Superior temporal gyrus (tissue), 1 donor: ENCODE measurements around the gene STPG3.

Experiments
- DNase-seq: peaks from one replicate; pipeline ENCODE4 v3.0.0-alpha.2; 2016; ENCODE audit errors: extremely low spot score

Gene STPG3

DNA sequence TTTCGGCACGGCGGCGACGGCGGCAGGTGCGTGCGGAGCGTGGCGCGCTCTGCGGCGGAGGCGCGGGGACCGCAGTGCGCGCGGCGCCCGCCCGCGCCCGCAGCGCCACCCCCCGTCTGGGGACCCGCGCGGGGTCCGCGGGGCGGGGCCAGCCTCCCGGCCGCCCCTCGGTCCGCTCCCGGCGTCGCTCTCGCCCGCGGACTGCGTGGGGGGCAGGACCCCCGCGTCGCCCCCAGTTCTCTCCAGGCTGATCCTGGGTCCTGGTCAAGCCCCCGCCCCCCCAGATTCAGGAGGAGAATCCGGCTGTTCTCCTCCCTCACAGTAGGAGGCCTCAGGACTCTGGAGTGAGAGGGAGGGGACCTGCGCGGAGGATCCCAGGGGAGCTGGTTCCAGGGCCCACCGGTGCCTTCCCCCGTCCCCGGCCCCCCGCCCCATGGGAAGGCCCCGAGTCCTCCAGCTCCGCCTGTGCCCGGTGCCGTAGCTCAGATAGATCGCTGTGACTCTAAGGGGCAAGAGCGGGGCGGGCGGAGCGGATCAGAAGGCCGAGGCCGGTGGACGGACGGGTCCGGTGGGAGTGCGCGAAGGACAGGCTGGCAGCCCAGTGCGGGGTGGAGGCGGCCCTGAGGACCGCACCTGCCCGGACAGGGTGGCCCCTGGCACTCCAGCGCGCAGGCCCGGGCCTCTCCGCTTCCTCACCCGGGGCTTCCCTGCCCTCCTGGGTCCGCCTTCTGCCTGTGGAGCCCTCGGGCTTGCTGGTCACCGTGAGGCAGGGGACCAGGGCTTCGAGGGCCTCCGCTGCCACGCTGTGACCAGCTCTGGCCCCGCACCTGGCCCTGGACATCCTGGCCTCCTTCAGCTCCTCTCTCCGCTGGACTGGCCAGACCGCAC is 28.7 kb upstream of the STPG3 start, which contains the start of gene RNF208:
RNF208 (minus strand) TSS at position 51 of the 888 bp plus-strand sequence. CDS start 1,028 bp downstream, outside the sequence.
- no peak for DNase-seq

DNA sequence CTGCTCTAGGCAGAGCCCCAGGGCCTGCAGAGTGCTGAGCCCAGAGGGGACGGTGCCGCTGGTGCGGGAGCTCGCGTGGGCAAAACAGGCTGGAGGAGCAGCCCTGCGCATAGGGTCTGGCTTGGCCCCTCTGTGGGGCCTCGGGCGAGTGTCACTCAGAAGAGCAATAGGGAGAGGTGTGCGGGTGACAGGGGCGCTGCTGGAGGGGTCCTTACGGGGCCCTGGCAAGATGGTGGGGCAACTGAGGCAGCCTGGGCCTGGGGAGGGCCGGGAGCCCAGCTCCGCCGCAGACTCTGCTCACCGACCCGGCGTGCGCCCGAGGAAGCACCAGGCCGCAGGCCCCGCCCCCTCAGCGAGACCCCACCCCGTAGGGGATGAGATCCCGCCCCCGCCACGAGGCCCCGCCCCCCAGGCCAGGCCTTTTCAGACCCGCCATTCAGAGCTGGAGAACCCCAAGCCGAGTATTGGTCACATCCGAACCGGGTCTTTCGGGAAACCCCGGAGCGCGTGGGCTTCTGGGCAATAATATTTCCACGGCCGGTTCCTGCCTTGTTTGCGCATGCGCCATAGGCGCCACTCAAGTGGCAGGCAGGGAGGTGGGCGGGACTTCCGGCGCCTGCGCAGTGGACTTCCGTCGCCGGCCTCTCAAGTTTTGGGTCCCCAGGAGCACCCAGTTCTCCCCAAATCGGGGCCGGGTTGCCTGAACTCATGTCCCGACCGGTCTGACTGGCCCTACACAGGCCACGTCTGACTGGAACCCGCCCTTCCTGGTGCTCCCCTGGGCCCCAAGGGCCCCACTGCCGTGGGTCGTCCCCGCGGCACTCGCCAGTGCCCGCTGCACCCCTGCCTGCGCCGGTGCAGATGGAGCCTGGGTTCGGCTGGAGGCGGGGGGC is 27.8 kb upstream of the STPG3 start:
- DNase-seq = peak; percentile 98

DNA sequence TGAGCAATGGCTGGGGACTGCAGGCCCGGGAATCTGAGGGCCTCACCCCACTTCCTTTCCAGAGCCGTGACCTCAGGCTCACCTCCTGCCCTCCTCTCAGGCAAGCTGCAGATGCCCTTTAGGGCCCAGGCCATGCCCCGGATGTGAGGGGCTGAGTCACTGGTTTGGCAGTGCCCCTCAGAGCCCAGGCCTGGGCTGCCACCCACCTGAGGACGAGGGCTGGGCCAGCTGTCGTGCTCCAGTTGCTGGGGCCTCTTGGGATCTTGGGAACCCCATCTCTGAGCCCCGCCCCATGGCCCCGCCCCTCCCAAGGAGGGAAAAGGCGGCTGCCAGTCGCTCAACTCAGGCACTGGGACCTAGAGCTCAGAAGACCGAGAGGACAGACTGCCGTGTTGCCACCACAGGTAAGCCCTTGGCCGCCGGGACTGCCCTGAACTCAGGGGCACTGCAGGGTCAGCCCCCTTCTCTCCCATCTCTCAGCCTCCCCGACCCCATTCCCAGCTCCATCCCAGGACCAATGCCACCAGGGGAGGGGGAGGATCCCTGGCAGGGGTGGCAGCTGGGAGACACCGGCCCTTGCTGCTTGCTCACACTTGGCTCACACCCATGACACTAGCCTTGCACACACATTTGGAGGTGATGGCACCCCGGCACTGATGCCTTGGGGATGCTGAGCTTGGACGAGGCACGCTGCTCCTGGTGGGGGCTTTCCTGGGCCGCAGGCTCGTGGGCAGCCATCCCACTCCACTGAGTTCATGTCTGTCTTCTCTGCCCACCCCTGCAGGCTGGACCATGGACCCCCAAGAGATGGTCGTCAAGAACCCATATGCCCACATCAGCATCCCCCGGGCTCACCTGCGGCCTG is 26.0 kb upstream of the STPG3 start, which contains the start of gene CYSRT1:
CYSRT1 (plus strand) TSS at position 345 of the 865 bp plus-strand sequence; CDS start at position 793, 448 bp downstream.
- no peak for DNase-seq

DNA sequence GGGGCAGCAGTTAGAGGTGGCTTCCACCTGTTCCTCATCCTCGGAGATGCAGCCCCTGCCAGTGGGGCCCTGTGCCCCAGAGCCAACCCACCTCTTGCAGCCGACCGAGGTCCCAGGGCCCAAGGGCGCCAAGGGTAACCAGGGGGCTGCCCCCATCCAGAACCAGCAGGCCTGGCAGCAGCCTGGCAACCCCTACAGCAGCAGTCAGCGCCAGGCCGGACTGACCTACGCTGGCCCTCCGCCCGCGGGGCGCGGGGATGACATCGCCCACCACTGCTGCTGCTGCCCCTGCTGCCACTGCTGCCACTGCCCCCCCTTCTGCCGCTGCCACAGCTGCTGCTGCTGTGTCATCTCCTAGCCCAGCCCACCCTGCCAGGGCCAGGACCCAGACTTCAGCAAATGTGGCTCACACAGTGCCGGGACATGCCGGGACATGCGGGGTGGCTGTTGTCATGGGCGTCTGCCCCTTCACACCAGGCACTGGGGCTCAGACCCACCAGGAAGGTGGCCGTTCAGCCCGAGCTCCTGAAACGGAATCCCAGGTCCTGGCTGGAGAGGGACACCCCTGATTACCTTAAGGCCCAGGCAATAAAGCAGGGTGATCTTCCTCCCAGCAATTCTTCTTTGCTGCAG is 25.3 kb upstream of the STPG3 start:
- no peak for DNase-seq

DNA sequence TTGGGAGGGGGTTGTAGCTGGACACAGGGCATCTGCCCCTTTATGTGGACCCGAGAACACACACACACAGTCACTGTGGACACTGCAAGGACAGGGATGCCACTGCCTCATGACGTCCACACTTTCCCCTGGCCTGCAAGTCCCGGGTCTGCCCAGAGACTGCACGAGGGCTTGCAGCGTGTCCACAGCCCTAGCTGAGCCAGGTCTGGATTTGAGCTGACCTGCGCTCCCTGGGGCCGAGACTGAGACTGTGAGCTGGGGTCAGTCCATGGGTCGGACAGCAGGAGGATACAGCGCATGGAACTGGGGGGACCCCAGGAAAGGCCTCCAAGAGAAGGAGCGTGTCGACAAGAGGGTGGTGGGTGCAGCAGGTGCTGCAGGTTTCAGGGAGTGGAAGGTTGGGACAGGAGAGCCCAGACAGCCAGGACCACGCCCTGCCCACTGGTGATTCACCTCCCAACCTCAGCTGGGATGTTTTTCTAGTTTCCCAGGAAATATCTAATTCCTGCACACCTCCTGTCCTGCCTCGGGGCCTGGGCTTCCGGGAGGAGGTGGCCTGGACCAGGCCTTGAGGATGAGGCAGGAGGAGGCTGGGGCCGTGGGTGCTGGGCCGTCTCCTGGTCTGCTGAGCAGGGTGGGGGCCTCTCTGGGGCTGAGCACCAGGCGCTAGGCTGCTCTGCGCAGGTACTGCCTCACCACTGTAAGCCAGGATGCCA is 24.6 kb upstream of the STPG3 start:
- no peak for DNase-seq

DNA sequence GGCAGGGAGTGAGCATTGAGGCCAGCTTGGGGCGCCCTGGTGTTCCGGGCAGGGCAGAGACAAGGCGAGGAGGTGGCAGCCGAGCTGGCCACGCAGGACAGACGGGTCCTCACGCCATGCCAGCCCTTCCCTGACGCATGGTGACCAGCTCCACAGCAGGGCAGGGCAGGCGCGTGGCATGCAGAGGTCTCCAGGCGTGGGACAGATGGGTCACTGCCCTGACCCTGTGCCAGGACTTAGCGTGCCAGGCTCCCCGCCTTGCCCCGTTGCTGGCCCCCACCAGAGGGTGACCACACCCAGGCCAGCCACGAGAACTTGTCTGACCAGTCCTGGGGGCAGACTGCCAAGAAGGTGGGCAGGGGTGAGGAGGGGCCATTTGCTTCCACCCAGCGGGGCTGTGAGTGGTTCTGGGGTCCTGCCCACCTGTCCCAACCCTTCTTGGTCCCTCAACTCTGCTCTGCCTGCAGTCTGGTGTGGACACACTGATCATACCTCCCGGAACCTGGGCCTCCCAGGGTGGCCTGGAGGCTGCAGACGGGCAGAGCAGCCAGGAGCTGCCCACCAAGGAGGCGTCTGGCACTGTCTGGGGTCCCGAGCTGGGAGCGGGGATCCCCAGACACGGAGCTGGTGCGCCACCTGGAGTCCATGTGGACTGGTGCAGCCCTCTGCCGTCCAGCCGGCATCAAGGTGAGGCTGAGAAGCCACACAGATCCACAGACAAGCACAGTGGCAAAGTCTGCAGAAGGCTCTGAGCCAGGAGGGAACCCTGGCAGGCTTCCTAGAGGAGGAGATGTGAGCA is 23.8 kb upstream of the STPG3 start, which contains the start of gene RNF224:
RNF224 (plus strand) TSS at position 449 of the 799 bp plus-strand sequence. CDS start 834 bp downstream, outside the sequence.
- peak; percentile 72 for DNase-seq

DNA sequence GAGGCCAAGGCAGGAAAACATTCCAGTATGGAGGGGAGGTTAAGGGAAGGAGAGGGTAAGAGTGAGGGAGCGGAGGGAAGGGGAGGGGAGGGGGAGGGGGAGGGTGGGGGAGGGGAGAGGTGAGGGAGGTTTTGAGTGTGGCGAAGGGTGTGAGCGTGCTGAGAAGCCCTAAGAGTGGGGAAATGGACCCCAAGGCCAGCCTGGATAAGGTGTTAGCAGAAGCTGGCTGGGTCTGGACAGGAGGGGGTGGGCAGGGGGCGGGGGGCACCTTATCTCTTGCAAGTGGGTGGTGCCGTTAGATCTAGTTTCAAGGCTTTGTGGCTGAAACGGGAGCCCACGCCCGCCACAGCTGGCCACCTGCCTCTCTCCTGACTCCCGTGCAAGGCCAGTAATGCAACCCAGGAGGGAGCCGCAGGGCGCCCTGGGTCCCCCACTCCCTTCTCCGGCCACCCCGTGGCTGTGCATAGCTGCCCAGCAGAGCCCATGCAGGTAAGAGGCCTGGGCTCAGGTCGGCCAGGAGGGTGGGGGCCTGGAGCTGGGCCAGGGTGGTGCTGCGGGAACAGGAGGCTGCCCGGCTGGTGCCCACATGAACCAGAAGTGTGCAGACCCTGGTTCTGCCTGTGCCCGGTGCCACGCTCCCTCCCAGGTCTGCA is 23.1 kb upstream of the STPG3 start:
- no peak for DNase-seq

DNA sequence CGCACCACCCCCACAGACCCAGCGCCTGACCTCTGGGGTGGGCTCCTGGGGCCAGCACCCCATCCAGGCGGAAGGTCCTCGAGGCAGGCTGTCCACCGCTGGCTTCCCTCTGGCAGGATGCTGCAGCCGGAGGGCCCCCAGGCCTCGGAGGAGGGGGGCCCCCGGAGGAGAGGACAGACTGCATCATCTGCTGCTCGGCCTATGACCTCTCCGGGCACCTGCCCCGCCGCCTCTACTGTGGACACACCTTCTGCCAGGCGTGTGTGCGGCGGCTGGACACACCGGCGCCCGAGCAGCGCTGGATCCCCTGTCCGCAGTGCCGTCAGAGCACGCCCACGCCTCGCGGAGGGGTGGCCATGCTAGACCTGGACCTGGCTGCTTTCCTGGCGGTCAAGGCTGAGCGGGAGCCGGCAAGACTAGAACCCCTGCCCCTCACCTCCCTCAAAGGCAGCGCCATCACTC is 22.5 kb upstream of the STPG3 start:
- no peak for DNase-seq

DNA sequence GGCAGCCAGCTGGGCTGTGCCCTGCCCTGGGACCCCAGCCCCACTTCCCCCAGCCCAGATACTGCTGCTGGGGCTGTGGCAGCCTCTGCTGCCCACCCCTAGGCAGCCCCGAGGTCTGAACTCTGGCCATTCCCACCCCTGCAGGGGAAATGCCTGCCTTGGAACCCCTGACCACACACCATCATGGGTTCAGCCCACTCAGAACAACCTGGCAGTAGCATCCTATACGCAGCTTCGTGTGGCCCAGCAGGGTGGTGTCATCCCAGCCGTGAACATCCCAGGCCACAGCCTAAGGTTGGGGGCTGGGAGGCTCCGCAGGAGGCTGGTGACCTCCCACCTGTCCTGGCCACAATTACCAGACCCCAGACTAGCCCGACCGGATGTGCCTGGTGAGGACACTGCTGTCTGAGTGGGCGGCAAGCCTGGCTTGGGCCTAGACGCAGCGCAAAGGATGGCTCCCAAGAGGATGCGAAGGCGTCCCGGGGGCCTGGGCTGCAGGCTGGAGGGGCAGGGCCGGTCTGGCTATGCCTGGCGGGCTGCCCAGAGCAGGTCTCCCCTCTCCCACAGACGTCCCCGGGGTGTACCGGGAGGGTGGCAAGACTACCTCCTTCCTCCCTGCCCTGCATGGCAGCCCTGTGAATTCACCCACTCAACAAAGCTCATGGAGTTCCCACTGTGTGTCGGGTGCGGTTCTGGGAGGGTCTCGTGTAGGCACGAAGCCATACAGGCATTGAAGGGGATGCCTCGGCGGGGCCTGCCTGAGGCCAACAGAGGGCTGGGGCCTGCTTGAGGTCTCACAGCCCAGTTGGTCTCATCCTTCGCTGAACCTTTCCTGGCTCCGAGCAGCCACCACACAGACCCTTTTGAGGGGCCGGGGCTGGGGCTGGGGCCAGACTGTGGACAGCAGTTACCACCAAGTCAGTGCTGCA is 21.9 kb upstream of the STPG3 start:
- no peak for DNase-seq

DNA sequence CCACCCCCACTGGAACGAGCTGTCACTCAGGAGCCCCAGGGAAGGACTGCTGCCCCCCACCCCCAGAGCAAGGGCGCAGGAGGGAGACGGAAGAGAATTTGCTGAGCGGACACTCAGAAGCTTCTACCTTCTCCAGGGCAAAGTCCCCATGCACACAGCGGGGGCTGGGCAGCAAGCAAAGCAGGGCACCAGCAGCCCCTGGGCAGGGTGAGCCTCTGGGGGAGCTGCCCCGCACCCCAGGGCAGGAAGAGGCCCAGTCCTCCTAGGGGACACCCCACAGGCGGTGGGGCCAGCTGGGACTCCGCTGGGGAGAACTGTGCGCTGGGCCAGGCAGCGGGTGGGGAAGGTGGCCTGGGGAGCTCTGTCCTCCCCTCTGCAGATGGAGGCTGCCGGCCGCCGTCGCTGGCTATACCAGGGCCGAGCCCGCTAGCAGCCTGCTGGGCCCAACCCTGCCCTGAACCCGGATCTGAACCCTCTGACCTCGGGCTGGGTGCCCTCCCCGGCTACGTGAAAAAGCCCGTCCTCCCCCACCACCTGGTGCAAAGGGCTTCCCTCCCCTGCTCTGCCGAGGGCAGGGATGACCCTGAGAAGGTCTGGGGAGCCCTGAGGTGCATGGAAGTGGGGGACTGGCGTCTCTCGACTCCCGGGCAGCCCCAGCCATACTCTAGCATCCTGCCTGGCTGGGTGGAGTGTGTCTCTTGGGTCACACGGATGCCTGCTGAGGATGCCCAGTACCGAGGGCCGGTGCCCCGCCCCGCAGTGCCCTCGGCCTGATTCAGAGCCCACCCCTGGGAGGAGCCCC is 21.0 kb upstream of the STPG3 start:
- DNase-seq = no peak

DNA sequence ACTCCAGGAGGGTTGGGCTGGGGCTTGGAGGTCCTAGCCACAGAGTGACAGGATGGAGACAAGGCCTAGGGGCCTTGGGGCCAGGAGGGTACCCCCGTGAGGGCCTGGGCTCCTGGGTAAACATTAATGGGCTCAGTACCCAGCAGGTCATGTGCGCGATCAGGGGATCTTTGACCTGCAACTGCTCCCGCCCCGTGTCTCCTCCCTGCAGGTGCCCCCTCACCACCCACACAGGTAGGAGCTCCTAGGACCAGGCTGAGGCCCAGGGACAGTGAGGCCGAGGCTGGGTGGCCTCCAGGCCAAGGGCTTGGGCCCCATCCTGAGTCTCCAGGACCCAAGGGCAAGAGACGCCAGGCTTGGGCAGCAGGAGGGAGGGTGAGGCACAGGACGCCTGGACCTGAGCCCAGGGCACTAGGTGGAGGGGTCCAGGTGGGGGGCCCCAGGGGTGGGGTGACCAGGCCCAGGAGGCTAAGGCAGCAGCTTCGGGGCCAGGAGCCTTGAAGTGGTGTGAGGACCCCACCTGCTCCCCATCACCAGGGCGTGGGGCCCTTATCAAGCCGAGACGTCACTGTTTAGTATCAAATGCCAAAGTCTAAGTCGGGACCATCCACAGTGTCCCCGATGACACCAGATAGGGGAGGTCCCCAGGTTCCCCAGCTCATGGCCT is 20.2 kb upstream of the STPG3 start, which contains the start of gene SLC34A3:
SLC34A3 (plus strand) TSS at position 197 of the 667 bp plus-strand sequence. CDS start 802 bp downstream, outside the sequence.
- DNase-seq = no peak

DNA sequence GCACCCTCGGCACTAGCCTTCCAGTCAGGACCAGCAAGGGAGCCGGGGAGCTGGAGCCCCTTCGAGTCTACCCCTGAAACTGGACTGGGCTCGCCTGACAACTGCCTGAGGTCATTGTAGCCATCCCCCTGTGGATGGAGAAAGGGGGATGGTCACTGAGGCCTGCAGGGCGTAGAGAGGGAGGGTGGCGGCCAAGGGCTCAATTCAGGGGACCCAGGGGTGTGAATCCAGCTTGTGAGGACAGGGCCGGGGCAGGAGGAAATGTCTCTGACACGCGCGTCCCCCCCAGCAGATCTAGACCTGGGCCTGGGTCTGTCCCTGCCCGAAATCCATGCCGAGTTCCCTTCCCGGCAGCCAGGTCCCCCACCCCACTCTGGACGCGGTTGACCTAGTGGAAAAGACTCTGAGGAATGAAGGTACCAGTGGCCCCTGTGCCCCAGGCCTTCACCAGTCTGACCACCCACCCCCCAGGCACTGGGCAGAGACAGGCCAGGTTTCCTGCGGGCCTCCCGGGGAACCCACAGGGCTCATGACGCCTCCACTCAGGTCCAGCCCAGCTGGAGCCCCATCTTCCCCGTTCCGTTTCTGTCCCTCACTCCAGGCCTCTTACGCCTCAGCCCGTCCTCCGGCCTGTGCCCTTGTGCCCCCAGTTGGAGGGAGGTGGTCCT is 19.6 kb upstream of the STPG3 start:
- DNase-seq = no peak

DNA sequence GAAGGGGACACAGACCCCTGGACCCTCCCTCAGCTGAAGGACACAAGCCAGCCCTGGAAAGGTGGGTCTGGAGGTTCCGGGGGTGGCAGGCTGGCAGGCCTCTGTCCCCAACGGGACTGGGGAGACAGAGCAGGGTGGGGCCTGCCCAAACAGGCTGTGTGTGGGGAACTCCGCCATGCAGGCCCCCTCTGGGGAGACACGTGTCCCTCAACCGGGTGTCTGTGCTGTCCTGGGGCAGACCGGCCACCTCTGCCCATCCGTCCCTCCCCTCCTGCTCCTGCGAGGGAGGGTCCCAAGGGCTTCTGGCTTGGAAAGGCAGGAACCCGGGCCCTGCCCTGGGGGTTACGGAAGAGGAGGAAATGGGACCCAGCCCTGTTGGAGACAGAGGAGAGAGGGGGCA is 19.0 kb upstream of the STPG3 start:
- DNase-seq = no peak

DNA sequence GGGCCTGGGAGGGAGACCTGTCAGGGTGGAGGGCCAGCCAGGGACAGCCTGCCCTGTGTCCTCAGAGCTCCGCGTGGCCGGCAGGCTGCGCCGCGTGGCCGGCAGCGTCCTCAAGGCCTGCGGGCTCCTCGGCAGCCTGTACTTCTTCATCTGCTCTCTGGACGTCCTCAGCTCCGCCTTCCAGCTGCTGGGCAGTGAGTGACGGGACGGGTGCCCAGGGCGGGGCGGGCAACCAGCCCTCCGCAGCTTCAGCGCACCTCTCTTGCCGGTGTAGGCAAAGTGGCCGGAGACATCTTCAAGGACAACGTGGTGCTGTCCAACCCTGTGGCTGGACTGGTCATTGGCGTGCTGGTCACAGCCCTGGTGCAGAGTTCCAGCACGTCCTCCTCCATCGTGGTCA is 18.6 kb upstream of the STPG3 start:
- no peak for DNase-seq
